GM10266 (cell line): ENCODE measurements around the gene PXK.

Source experiments
- DNase-seq: peaks from one replicate; pipeline ENCODE4 v3.0.0; 2012; ENCODE audit errors: extremely low spot score
- TF ChIP-seq, protein P1 (sequence below): IDR thresholded peaks from 2 replicates; pipeline ENCODE4 v1.5.1; 2012; ENCODE audit warnings: mild to moderate bottlenecking, low read depth; ENCODE audit not compliant: control insufficient read depth, insufficient read depth; ENCODE audit errors: missing control alignments

Gene PXK

DNA sequence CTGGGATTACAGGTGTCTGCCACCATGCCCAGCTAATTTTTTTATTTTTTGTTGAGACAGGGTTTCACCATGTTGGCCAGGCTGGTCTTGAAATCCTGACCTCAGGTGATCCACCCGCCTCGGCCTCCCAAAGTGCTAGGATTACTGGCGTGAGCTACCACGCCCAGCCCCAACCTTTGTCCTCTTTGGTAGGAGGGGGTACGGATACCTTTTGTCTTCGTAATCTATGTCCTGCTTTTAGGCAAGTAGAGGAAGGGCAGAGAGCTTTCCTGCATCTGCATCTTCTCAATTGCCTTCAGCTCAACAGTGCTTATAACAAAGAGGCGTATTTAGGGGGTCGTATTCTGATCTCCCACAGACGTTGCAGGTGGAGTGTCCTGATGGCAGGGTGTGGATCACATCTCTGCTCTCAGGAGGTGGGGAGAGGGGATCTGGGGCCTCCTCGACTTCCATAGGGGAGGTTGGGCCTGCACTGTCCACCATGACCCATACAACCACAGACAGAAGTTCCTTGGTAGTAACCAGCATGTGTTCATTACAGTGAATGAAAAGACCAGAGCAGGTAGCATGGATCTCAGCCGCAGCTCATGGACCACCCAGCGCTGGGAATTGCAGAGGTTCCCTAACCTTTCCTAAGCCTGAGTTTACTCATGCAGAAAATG lies 137.8 kb downstream of the PXK start:
- no peak for DNase-seq
- TF ChIP-seq, protein P1, sequence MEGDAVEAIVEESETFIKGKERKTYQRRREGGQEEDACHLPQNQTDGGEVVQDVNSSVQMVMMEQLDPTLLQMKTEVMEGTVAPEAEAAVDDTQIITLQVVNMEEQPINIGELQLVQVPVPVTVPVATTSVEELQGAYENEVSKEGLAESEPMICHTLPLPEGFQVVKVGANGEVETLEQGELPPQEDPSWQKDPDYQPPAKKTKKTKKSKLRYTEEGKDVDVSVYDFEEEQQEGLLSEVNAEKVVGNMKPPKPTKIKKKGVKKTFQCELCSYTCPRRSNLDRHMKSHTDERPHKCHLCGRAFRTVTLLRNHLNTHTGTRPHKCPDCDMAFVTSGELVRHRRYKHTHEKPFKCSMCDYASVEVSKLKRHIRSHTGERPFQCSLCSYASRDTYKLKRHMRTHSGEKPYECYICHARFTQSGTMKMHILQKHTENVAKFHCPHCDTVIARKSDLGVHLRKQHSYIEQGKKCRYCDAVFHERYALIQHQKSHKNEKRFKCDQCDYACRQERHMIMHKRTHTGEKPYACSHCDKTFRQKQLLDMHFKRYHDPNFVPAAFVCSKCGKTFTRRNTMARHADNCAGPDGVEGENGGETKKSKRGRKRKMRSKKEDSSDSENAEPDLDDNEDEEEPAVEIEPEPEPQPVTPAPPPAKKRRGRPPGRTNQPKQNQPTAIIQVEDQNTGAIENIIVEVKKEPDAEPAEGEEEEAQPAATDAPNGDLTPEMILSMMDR = no peak

DNA sequence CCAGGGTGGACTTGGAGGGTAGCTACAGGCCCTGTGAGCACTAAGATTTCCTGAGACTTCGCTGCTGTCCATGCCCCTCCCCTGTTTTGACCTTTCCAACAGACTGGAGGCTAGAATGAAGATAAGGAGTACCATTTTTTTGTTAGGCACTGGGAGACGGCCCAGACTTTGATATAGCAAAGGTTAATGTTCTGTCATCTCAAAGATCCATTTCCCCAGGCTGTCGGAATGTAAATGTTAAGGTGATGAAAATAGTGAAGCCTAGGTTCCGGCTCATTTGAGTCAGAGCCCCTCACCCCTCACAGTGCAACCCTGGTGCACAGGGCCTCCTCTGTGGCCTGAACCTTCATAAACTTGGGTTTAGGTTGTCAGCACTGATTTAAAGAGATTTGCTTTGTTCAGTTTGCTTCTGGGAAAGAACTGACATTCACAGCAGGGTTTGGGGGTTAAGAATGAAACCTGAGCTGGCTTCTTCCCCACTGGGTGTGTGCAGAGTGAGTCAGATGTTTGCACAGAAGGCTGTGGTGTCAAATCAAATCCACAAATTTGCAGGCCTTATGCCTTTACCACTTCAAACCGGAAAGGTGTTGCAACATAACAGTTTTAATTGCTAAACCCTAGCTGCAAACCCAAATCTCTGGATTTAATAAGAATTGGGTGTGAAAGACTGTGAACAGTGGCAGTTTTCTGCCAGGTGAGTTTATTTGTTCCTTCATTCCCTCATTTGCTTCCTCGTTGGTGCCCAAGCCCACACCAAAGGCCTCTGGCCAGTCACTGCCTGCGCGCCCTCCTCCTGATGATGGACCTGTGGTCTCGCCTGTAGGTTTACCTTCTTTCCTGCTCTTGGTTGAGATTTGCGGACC lies 138.6 kb downstream of the PXK start:
- TF ChIP-seq, protein P1 = no peak
- no peak for DNase-seq

DNA sequence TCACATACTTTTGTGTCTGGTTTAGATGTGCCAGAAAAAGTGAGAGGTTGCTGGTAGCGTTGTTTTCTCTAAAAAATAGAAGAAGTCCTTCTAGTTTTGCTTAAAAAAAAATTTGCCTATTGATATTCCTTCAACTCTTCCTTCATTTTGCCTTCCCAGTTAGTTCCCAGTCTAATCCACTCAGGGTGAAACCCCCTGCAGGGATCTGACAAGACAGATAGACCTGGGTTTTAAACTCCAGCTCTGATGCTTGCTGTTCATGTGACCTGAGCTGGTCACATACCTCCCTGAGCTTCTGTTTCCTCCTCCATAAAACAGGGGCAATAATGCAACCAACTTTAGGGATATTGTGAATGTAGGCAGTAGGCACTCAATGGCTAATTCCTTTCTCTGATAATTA lies 140.6 kb downstream of the PXK start:
- TF ChIP-seq, protein P1 = no peak
- DNase-seq = no peak

DNA sequence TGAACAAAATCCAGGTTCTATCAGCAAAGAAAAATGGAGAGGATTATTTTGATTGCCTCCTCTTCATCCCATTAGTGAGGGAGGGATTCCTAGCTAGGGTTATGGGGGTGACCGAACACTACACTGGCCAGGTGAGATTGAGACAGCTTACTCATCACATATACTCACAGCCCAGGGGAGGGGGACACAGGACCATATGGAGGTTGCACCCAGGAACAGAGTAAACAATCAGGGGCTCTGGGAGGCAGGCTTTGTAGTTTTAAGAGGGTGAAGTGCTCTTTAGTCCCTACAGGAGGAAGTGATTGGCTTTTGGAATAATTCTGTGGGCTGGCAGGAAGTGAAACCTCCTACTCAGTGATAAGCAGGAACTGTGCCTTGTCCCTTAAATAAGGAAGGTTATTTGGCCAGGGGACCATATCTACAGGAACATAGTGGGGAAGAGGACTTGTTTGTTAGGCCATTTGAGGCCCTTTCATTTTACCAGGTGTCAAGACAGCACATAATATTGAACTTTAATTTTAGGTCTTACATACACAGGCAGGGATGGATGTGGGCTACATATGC lies 141.7 kb downstream of the PXK start:
- TF ChIP-seq, protein P1 = no peak
- DNase-seq = no peak

DNA sequence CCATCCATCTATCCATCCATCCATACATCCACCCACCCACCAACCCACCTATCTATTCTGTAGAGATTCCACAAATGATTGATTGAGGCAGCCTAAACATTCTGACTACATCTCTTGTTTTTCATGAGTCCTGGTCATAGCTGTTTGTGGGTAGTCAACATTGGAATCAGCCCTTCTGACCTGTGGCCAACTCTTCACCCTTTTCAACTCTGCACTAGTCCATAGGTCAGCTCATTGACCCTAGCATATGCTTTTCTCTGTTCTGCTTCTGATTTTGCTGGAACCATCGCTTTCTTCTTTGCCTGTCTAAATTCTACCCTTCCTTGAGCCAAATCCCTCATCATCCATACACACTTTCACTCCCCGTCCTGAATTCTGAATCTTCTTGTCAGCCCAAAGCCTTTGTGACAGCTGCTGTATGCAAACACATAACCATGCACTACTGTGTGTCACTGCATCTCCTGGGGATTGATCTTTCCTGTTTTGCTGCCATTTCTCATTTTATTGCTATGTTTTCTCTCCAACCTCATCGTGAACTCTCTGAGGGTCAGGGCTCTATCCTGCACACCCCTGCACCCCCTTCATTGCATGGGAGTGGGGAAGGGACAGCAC lies 142.4 kb downstream of the PXK start:
- no peak for DNase-seq
- TF ChIP-seq, protein P1 = no peak
